Tracheal epithelial cell (primary cell): Measurements from ENCODE around the gene BCOR. TPM values are rescaled to one million over a fixed set of nuclear protein-coding genes. Genes with fewer than 3 reads are reported as not detected.

Source experiments
- total RNA-seq: library from RNA; depleted of rRNA; stranded (reverse); fragments of >200 nt; gene quantifications from 2 replicates; pipeline ENCODE4 v1.2.1, GENCODE V29; 2014

Gene BCOR
- total RNA-seq, result 13.3 and 15.6 TPM in 2 replicates

DNA sequence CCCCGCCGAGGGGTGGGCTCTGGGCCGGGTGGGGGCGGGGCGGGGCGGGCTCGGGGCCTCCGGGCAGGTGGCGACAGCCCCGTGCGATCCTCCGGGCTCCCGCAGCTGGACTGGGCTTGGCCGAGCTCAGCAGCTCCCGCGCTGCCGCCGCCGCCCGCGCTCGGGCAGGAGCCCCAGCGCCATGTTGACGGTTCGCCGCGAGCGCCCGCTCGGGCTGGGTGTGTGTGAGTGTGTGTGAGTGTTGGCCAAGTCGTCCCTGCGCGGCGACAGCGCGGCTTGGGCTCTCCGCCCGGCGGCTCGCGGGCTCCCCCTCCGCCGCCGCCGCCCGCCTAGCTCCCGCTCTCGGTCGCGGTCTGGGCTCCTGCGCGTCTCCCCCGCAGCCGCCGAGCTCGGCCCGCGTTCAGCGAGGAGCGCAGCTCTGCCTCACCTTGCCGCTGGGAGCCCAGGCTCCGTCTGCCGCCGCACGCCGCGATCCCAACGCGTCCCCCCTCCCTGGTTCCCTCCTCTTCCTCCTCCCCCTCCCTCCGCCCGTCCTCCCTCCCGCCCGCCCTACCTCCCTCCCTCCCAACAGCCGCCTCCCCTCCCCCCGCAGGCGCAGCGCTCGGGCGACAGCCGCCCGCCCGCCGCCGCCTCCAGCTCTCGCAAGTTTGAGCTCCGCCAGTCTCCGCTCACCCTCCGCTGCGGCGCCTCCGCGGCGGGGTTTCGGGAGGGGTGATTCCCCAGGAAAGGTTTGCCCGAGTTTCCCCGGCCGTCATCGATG, at the start of gene BCOR:
BCOR (minus strand) TSS at position 455 of the 760 bp plus-strand sequence. CDS start 20,029 bp downstream, outside the sequence.

